K562 (cell line): Measurements from ENCODE around the gene PAIP1. TPM values are rescaled to one million over a fixed set of nuclear protein-coding genes. Genes with fewer than 3 reads are reported as not detected.
A peak's percentile ranks its signal among the peaks of the same experiment; 100 is the strongest.

Source experiments
- BDP1 ChIP-seq: IDR thresholded peaks from 3 replicates; pipeline ENCODE4 v1.6.1; 2011; ENCODE audit not compliant: insufficient read length, insufficient read depth
- ESRRA ChIP-seq: fragments of 450-650 bp; IDR thresholded peaks from 2 replicates; pipeline ENCODE4 v1.6.1; 2014; ENCODE audit warnings: low read depth, mild to moderate bottlenecking, moderate library complexity, borderline replicate concordance
- HNRNPL ChIP-seq: fragments of 200-400 bp; formaldehyde crosslinking; IDR thresholded peaks from 2 replicates; pipeline ENCODE4 v1.6.1; 2017; ENCODE audit warnings: low read depth, mild to moderate bottlenecking, low read length
- MCM2 ChIP-seq: fragments of 450-650 bp; IDR thresholded peaks from 2 replicates; pipeline ENCODE4 v1.6.1; 2017; ENCODE audit warnings: low read depth, mild to moderate bottlenecking
- NFRKB ChIP-seq: fragments of 450-650 bp; IDR thresholded peaks from 2 replicates; pipeline ENCODE4 v1.6.1; 2016; ENCODE audit warnings: low read depth
- NR2C2 ChIP-seq, 2 experiments: fragments of 200-800 bp in 1 of 2; sonication (Bioruptor generic) in 1 of 2; sonication (generic) in 1 of 2; formaldehyde crosslinking in 1 of 2; IDR thresholded peaks; 2 replicates each; pipeline versions ENCODE4 v1.6.1 to v1.8.0; 2016 to 2022; ENCODE audit warnings: mild to moderate bottlenecking in 1 of 2, missing compliant biosample characterization in 1 of 2, missing genetic modification characterization in 1 of 2, missing genetic modification reagents in 1 of 2
- PML ChIP-seq: IDR thresholded peaks from 2 replicates; pipeline ENCODE4 v1.6.1; 2012; ENCODE audit warnings: low read length, inconsistent platforms
- POLR2G ChIP-seq: fragments of 200-400 bp; formaldehyde crosslinking; IDR thresholded peaks from 2 replicates; pipeline ENCODE4 v1.6.1; 2017; ENCODE audit warnings: low read depth, mild to moderate bottlenecking, antibody characterized with exemption, low read length, moderate library complexity
- POLR2H ChIP-seq: IDR thresholded peaks from 2 replicates; pipeline ENCODE4 v1.6.1; 2016; ENCODE audit warnings: missing genetic modification characterization, low read depth, mild to moderate bottlenecking, control low read depth, missing compliant biosample characterization, moderate library complexity
- SIX5 ChIP-seq, 2 experiments: IDR thresholded peaks; 2 replicates each; pipeline ENCODE4 v1.6.1; 2011; ENCODE audit warnings: low read length in 2 of 2, borderline replicate concordance in 1 of 2, low read depth in 1 of 2, mild to moderate bottlenecking in 1 of 2, moderate library complexity in 1 of 2; ENCODE audit not compliant: insufficient read depth in 1 of 2
- TGIF2 ChIP-seq: sonication (generic); formaldehyde crosslinking; IDR thresholded peaks from 2 replicates; pipeline ENCODE4 v1.8.1; 2022; ENCODE audit warnings: mild to moderate bottlenecking, missing genetic modification reagents, moderate library complexity
- ZBTB17 ChIP-seq: fragments of 450-650 bp; formaldehyde crosslinking; IDR thresholded peaks from 2 replicates; pipeline ENCODE4 v1.4.0; 2020; ENCODE audit warnings: mild to moderate bottlenecking
- ZNF184 ChIP-seq: sonication (generic); formaldehyde crosslinking; IDR thresholded peaks from 2 replicates; pipeline ENCODE4 v1.5.0; 2020; ENCODE audit warnings: missing genetic modification reagents
- ZNF764 ChIP-seq: fragments of 250-450 bp; sonication (Bioruptor Pico); IDR thresholded peaks from 2 replicates; pipeline ENCODE4 v1.4.0; 2020; ENCODE audit warnings: low read depth, mild to moderate bottlenecking, moderate library complexity
- polyA plus RNA-seq, 8 experiments: library from polyadenylated mRNA; depleted of rRNA in 4 of 8; stranded (reverse) in 5 of 8; unstranded in 3 of 8; fragments of >200 nt; fragmentation: Nextera tagmentation in 2 of 8; fragmentation: Illumina TruSeq in 1 of 8; extraction: Ambion mirVana in 2 of 8; extraction: Trizol in 1 of 8; gene quantifications; 2 replicates each; pipeline versions ENCODE4 v1.2.1 to v1.2.3, GENCODE V29; 2011 to 2014; ENCODE audit warnings: inconsistent platforms in 1 of 8, missing spikeins in 1 of 8
- total RNA-seq, 7 experiments: library from RNA; depleted of rRNA in 6 of 7; stranded (reverse); fragments of >200 nt in 6 of 7; fragmentation: Illumina TruSeq in 2 of 7; extraction: Trizol in 2 of 7; gene quantifications; 2 replicates each; pipeline versions ENCODE4 v1.2.1 to v1.2.3, GENCODE V29; 2011 to 2021; ENCODE audit warnings: low replicate concordance in 1 of 7
- TF ChIP-seq, protein P1 (sequence below): fragments of 250-450 bp; sonication (Bioruptor Pico); IDR thresholded peaks from 2 replicates; pipeline ENCODE4 v1.8.0; 2022; ENCODE audit warnings: moderate library complexity, mild to moderate bottlenecking, inconsistent platforms
- TF ChIP-seq, protein P2 (sequence below), 2 experiments: fragments of 450-650 bp; IDR thresholded peaks; 2 replicates each; pipeline ENCODE4 v1.6.1; 2016
- TF ChIP-seq, protein P3 (sequence below): sonication (generic); formaldehyde crosslinking; IDR thresholded peaks from 2 replicates; pipeline ENCODE4 v1.8.0; 2023; ENCODE audit warnings: mild to moderate bottlenecking, missing genetic modification reagents
- TF ChIP-seq, protein P4 (sequence below): sonication (generic); formaldehyde crosslinking; IDR thresholded peaks from 2 replicates; pipeline ENCODE4 v1.8.1; 2023; ENCODE audit warnings: mild to moderate bottlenecking, missing genetic modification reagents, moderate library complexity
- TF ChIP-seq, protein P5 (sequence below): sonication (generic); formaldehyde crosslinking; IDR thresholded peaks from 2 replicates; pipeline ENCODE4 v1.8.0; 2022; ENCODE audit warnings: missing genetic modification reagents, mild to moderate bottlenecking, moderate library complexity, borderline replicate concordance

PAIP1 gene
- total and polyA plus RNA-seq, 9 of the 15 experiments (the other 6 are each of a cell fraction or from before 2014, with no cell fraction given), result 51.7 to 181 (median 102) TPM

DNA sequence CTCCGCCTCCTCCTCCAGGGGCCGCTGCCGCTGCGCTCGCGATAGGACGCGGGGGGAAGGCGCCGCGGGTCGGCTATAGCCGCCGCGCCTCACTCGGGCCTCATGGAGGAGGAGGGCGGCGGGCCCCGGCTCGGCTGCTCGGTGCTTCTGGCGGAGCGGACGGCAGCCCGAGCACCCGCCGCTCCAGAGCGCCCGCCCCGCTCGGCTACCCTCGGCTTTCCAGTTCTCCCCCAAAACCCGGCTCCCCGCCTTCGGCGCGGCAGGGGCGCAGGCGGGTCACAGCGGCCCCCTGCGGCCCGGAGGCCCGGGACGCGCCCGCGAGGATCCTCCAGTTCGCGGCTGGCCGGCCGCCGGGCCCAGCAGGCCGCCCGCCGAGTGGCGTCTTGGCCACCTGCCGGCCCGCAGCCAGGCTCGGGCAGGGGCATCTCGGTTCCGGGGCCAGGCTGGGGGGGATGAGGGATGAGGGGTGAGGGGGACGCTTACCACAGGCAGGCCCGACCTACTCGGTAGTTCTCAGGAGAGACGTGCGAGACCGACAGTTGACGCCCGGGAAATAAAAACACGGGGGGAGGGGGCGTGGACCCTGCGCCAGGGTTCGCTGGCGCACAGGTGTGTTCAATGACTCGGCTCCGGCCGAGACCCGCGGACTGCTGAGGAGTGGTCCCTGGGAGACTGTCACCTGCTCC lies at the start of gene PAIP1 (continued):
- TF ChIP-seq HNRNPL, result no peak; the same call in 1 of the 2 replicates
- 0 out of 2 replicates have a peak, but pooled peaks have one; percentile 28 for TF ChIP-seq ZNF764 (CRISPR knock-in tag)
- peak; percentile 65; the same call in 1 of the 2 replicates for TF ChIP-seq PML
- TF ChIP-seq MCM2, result no peak
- no peak for TF ChIP-seq ZNF184 (CRISPR knock-in tag)
- peak; percentile 54; the same call in 1 of the 2 replicates for TF ChIP-seq NFRKB
- TF ChIP-seq POLR2H (tag), result peak; percentile 81
- no peak for TF ChIP-seq NR2C2 (CRISPR knock-in tag; IDR thresholded peaks at IDR 0.05)
- TF ChIP-seq NR2C2 (tag; IDR thresholded peaks at IDR 0.05), result peak; percentile 78
- TF ChIP-seq ZBTB17 (CRISPR knock-in tag), result 0 out of 2 replicates have a peak, but pooled peaks have one; percentile 65
- TF ChIP-seq, protein P1, sequence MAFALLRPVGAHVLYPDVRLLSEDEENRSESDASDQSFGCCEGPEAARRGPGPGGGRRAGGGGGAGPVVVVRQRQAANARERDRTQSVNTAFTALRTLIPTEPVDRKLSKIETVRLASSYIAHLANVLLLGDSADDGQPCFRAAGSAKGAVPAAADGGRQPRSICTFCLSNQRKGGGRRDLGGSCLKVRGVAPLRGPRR (CRISPR knock-in tag), result 0 out of 2 replicates have a peak, but pooled peaks have one; percentile 27
- peak; percentile 31; the same call in 1 of the 2 replicates for TF ChIP-seq ESRRA
- TF ChIP-seq, protein P2, sequence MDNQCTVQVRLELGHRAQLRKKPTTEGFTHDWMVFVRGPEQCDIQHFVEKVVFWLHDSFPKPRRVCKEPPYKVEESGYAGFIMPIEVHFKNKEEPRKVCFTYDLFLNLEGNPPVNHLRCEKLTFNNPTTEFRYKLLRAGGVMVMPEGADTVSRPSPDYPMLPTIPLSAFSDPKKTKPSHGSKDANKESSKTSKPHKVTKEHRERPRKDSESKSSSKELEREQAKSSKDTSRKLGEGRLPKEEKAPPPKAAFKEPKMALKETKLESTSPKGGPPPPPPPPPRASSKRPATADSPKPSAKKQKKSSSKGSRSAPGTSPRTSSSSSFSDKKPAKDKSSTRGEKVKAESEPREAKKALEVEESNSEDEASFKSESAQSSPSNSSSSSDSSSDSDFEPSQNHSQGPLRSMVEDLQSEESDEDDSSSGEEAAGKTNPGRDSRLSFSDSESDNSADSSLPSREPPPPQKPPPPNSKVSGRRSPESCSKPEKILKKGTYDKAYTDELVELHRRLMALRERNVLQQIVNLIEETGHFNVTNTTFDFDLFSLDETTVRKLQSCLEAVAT (IDR thresholded peaks at IDR 0.05), result 0 out of 4 replicates have a peak, but pooled peaks of 1 of the 2 experiments have one; percentile 24
- TF ChIP-seq, protein P3, sequence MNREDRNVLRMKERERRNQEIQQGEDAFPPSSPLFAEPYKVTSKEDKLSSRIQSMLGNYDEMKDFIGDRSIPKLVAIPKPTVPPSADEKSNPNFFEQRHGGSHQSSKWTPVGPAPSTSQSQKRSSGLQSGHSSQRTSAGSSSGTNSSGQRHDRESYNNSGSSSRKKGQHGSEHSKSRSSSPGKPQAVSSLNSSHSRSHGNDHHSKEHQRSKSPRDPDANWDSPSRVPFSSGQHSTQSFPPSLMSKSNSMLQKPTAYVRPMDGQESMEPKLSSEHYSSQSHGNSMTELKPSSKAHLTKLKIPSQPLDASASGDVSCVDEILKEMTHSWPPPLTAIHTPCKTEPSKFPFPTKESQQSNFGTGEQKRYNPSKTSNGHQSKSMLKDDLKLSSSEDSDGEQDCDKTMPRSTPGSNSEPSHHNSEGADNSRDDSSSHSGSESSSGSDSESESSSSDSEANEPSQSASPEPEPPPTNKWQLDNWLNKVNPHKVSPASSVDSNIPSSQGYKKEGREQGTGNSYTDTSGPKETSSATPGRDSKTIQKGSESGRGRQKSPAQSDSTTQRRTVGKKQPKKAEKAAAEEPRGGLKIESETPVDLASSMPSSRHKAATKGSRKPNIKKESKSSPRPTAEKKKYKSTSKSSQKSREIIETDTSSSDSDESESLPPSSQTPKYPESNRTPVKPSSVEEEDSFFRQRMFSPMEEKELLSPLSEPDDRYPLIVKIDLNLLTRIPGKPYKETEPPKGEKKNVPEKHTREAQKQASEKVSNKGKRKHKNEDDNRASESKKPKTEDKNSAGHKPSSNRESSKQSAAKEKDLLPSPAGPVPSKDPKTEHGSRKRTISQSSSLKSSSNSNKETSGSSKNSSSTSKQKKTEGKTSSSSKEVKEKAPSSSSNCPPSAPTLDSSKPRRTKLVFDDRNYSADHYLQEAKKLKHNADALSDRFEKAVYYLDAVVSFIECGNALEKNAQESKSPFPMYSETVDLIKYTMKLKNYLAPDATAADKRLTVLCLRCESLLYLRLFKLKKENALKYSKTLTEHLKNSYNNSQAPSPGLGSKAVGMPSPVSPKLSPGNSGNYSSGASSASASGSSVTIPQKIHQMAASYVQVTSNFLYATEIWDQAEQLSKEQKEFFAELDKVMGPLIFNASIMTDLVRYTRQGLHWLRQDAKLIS (CRISPR knock-in tag), result peak; percentile 51; the same call in 1 of the 2 replicates
- TF ChIP-seq POLR2G, result peak; percentile 98
- TF ChIP-seq BDP1, result no peak
- TF ChIP-seq, protein P4, sequence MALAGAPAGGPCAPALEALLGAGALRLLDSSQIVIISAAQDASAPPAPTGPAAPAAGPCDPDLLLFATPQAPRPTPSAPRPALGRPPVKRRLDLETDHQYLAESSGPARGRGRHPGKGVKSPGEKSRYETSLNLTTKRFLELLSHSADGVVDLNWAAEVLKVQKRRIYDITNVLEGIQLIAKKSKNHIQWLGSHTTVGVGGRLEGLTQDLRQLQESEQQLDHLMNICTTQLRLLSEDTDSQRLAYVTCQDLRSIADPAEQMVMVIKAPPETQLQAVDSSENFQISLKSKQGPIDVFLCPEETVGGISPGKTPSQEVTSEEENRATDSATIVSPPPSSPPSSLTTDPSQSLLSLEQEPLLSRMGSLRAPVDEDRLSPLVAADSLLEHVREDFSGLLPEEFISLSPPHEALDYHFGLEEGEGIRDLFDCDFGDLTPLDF (CRISPR knock-in tag), result no peak
- TF ChIP-seq SIX5 (IDR thresholded peaks at IDR 0.05; ENCODE audit: borderline replicate concordance in 1 of 2, insufficient read depth in 1 of 2, low read depth in 1 of 2, low read length in 2 of 2), result peak in 1 of 2 experiments; percentile 6; a peak in 1 of 4 replicates
- TF ChIP-seq TGIF2, result no peak
- TF ChIP-seq, protein P5, sequence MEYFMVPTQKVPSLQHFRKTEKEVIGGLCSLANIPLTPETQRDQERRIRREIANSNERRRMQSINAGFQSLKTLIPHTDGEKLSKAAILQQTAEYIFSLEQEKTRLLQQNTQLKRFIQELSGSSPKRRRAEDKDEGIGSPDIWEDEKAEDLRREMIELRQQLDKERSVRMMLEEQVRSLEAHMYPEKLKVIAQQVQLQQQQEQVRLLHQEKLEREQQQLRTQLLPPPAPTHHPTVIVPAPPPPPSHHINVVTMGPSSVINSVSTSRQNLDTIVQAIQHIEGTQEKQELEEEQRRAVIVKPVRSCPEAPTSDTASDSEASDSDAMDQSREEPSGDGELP (CRISPR knock-in tag), result peak; percentile 6; the same call in 1 of the 2 replicates
